Upper lobe of left lung (tissue), 6 donors: ENCODE measurements around the gene PANX2. TPM values are rescaled to one million over a fixed set of nuclear protein-coding genes. Genes with fewer than 3 reads are reported as not detected.
"Not testable (repeated sequence)": the region's sequence is repeated elsewhere in the genome, so short reads cannot be mapped to it uniquely, and the experiment has no call there.

Experiments used
- ATAC-seq, 2 donors: fragments of 200-7000 bp; cut with Tn5 transposase; one replicate each; pipeline ENCODE4 v1.9.1; 2022; ENCODE audit warnings: mild to moderate bottlenecking in 2 of 2, moderate library complexity in 2 of 2; ENCODE audit not compliant: low FRiP score in 2 of 2
- DNase-seq, 2 donors: peaks; one replicate each; pipeline ENCODE4 v3.0.0-alpha.2; 2019 to 2020
- H3K27ac ChIP-seq, 4 donors: fragments of 200-600 bp; sonication (generic); one replicate each; pipeline ENCODE4 v1.5.1; 2016 to 2019
- H3K27me3 ChIP-seq, 4 donors: fragments of 200-600 bp; sonication (generic); one replicate each; pipeline ENCODE4 v1.5.1; 2017 to 2019
- H3K36me3 ChIP-seq, 4 donors: fragments of 200-600 bp; sonication (generic); one replicate each; pipeline ENCODE4 v1.5.1; 2016 to 2019
- H3K4me1 ChIP-seq, 4 donors: fragments of 200-600 bp; sonication (generic); one replicate each; pipeline ENCODE4 v1.5.1; 2018 to 2019
- H3K4me3 ChIP-seq, 4 donors: fragments of 200-600 bp; sonication (generic); one replicate each; pipeline ENCODE4 v1.5.1; 2017 to 2019; ENCODE audit warnings: mild to moderate bottlenecking in 2 of 4, moderate library complexity in 1 of 4
- H3K9me3 ChIP-seq, 4 donors: fragments of 200-600 bp; sonication (generic); one replicate each; pipeline ENCODE4 v1.5.1; 2018 to 2019
- EP300 ChIP-seq, 4 donors: sonication (generic); formaldehyde crosslinking; IDR thresholded peaks; one replicate each; pipeline ENCODE4 v1.5.1; 2017; ENCODE audit warnings: antibody characterized with exemption in 4 of 4, control low read depth in 2 of 4
- POLR2A ChIP-seq, 4 donors: fragments of 450-650 bp; IDR thresholded peaks; one replicate each; pipeline ENCODE4 v1.5.1; 2016 to 2017; ENCODE audit warnings: antibody characterized with exemption in 4 of 4, mild to moderate bottlenecking in 2 of 4
- POLR2AphosphoS5 ChIP-seq, 2 donors: sonication (generic); formaldehyde crosslinking; IDR thresholded peaks; one replicate each; pipeline ENCODE4 v1.5.1; 2017; ENCODE audit warnings: antibody characterized with exemption in 2 of 2
- WGBS, 2 donors: methylation state at CpG; one replicate each; pipeline ENCODE4 v1.1.5; 2017 to 2018; 5-methylcytosine and 5-hydroxymethylcytosine counted together
- total RNA-seq, 6 donors: library from RNA; depleted of rRNA in 4 of 6; stranded (reverse); fragments of >200 nt in 4 of 6; gene quantifications; one replicate each; pipeline versions ENCODE4 v1.1.0 to v1.2.1, GENCODE V29; 2016 to 2021
- TF ChIP-seq, protein P1 (sequence below), 6 experiments: fragments of 450-650 bp in 4 of 6; fragments of 200-600 bp in 2 of 6; sonication (generic) in 2 of 6; IDR thresholded peaks; one replicate each; pipeline ENCODE4 v1.5.1; 2016 to 2019; ENCODE audit warnings: antibody characterized with exemption in 6 of 6
- donor health status: DM: no; HTN: no; CAD: no; lungs with moderate emphysema.
- donor health status: DM: no; HTN: yes; CAD: no; lungs with severe emphysema.

PANX2 gene
- total RNA-seq, 6 donors from 2014 or later: 1.9 to 16.8 (median 7.1) TPM

DNA sequence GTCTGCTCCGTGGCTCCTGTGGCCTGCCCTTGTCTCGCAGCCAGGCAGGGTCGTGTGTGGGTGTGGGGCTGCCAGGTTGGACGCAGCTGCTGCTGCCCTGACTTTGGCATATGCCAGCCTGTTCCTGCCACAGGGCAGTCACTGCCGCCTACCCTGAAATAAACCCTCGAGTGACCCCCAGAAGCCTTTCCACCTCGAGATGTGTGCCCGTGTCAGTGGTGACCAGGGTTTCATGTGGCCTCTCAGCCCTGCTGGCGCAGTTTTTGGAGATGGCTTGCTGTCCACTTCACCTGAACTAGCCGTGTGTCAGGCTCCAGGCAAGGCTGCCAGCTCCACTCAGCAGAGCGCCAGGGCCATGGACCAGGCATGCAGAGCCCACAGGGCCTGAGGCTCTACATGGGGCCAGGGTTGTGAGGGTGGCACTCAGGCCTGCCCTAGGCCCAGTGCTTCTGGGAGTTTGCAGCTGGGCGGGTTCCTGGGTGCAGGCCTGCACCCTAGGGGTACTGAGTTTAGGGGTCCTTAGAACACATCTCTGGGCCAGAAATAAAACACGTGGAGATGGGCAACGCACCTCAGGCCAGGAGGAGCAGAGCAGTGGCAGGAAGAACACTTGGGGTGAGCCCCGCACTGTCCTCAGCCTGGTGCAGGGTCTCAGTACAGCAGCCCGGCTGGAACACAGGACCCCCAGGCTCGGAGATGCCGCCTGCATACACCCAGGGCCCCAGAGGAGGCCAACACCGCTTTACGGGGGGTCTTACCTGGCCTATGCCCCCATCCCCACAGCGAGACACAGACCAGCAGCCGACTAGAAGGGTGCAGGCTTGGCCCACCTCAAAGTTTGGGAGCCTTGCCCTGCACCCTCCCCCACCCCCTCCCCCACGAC lies 8.8 kb upstream of the PANX2 start:
- Histone ChIP-seq H3K9me3 (no peaks in the 10 kb centered on the region), H3K36me3 (no peaks in the 10 kb centered on the region), H3K4me1 (no peaks in the 10 kb centered on the region), H3K27ac (no peak overlapping the region), H3K4me3 (no peak overlapping the region), H3K27me3 (no peaks in the 10 kb centered on the region)
- ATAC-seq (no peak), DNase-seq (peak in 1 of 2 donors; percentile 51)
- 81 to 88% methylated on average over 12 to 22 of the region's 23 CpGs for WGBS, 2 donors
- TF ChIP-seq, protein P1, sequence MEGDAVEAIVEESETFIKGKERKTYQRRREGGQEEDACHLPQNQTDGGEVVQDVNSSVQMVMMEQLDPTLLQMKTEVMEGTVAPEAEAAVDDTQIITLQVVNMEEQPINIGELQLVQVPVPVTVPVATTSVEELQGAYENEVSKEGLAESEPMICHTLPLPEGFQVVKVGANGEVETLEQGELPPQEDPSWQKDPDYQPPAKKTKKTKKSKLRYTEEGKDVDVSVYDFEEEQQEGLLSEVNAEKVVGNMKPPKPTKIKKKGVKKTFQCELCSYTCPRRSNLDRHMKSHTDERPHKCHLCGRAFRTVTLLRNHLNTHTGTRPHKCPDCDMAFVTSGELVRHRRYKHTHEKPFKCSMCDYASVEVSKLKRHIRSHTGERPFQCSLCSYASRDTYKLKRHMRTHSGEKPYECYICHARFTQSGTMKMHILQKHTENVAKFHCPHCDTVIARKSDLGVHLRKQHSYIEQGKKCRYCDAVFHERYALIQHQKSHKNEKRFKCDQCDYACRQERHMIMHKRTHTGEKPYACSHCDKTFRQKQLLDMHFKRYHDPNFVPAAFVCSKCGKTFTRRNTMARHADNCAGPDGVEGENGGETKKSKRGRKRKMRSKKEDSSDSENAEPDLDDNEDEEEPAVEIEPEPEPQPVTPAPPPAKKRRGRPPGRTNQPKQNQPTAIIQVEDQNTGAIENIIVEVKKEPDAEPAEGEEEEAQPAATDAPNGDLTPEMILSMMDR (IDR thresholded peaks at IDR 0.05): no peak

GRCh38 chr22:50162391-50162956 lies 8.1 kb upstream of the PANX2 start:
- H3K27me3 ChIP-seq: no peaks in the 10 kb centered on the region
- 83 to 93% methylated on average over 8 to 10 of the region's 10 CpGs for WGBS, 2 donors

GRCh38 chr22:50165436-50166123 lies 5.0 kb upstream of the PANX2 start:
- peak in 1 of 2 donors; percentile 56 for DNase-seq
- no peak overlapping the region for H3K27ac ChIP-seq
- no peaks in the 10 kb centered on the region for H3K36me3 ChIP-seq
- H3K27me3 ChIP-seq: peaks cover 0 to 14% (median 6%) of the 10 kb centered on the region in 4 donors
- H3K4me1 ChIP-seq: peaks cover under 1 to 9% (median 6%) of the 10 kb centered on the region in 4 donors
- no peak for ATAC-seq
- WGBS, 2 donors: 95% methylated on average over 9 to 28 of the region's 28 CpGs
- no peaks in the 10 kb centered on the region for H3K9me3 ChIP-seq
- no peak overlapping the region for H3K4me3 ChIP-seq
- TF ChIP-seq POLR2AphosphoS5 (IDR thresholded peaks at IDR 0.05): no peak
- TF ChIP-seq POLR2A (IDR thresholded peaks at IDR 0.05): no peak
- TF ChIP-seq EP300 (IDR thresholded peaks at IDR 0.05): no peak
- TF ChIP-seq, protein P1 (IDR thresholded peaks at IDR 0.05): no peak

More at GRCh38 chr22:50162391-50162956, 8.1 kb upstream of the PANX2 start:
- DNase-seq: peak in 1 of 2 donors; percentile 50
- no peak for TF ChIP-seq EP300 (IDR thresholded peaks at IDR 0.05)
- TF ChIP-seq POLR2AphosphoS5 (IDR thresholded peaks at IDR 0.05): no peak
- Histone ChIP-seq H3K9me3 (no peaks in the 10 kb centered on the region), H3K36me3 (no peaks in the 10 kb centered on the region), H3K4me3 (no peak overlapping the region), H3K27ac (no peak overlapping the region), H3K4me1 (no peaks in the 10 kb centered on the region)
- ATAC-seq: no peak

GRCh38 chr22:50167689-50168489 lies 2.6 kb upstream of the PANX2 start:
- TF ChIP-seq EP300 (IDR thresholded peaks at IDR 0.05) (no peak), POLR2AphosphoS5 (IDR thresholded peaks at IDR 0.05) (no peak), POLR2A (IDR thresholded peaks at IDR 0.05) (no peak)
- TF ChIP-seq, protein P1 (IDR thresholded peaks at IDR 0.05): no peak
- no peaks in the 10 kb centered on the region for H3K9me3 ChIP-seq
- H3K4me1 ChIP-seq: peaks cover 7 to 19% (median 10%) of the 10 kb centered on the region in 4 donors
- ATAC-seq: no peak
- H3K27ac ChIP-seq: no peak overlapping the region
- no peaks in the 10 kb centered on the region for H3K36me3 ChIP-seq
- H3K4me3 ChIP-seq: no peak overlapping the region
- 63% methylated on average over 11 of the region's 11 CpGs for WGBS, 2 donors
- no peak for DNase-seq
- peaks cover 0 to 24% (median 9%) of the 10 kb centered on the region in 4 donors for H3K27me3 ChIP-seq

- not testable (repeated sequence) for H3K27ac ChIP-seq, DNase-seq, H3K9me3 ChIP-seq, H3K4me3 ChIP-seq, H3K36me3 ChIP-seq, ATAC-seq
- Histone ChIP-seq H3K27me3 (peaks cover 0 to 24% (median 9%) of the 10 kb centered on the region in 4 donors), H3K4me1 (peaks cover 7 to 19% (median 10%) of the 10 kb centered on the region in 4 donors)
- WGBS, 2 donors: 73 to 74% methylated on average over 5 of the region's 5 CpGs
Measured at GRCh38 chr22:50168490-50169180, 1.9 kb upstream of the PANX2 start.
